Measurements from ENCODE around the gene PTPRH.

DNA sequence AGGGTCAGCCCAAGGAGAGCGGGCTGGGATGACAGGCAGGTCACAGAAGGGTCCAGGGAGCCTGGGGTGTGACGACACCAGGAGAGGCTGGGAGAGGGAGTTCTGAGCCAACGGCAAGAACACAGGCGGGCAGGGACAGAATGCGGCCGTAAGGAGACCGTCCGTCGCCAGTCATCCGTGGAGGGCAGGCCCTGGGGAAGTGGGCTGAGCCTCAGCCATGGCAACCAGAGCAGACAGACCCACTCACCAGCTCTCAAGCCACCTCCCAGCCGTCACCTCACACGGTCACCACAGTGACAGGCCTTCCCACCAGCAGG, 22.9 kb upstream of the PTPRH start:
- TF ChIP-seq CTCF (IDR thresholded peaks at IDR 0.05) (no peak), POLR2A (IDR thresholded peaks at IDR 0.05) (no peak)

All from lower leg skin (tissue), 3 donors.